Mammary epithelial cell (primary cell): Measurements from ENCODE around the gene CCDC51.

Source experiments
- CTCF ChIP-seq, 2 donors: IDR thresholded peaks in 1 of 2; conservative IDR thresholded peaks in 1 of 2; 2 replicates each; pipeline ENCODE4 v1.5.1; 2011 to 2012; ENCODE audit warnings: inconsistent platforms in 2 of 2, low read length in 2 of 2, mild to moderate bottlenecking in 2 of 2, control low read depth in 1 of 2, low read depth in 1 of 2; ENCODE audit not compliant: insufficient read depth in 1 of 2; ENCODE audit errors: extremely low read depth in 1 of 2
- EZH2 ChIP-seq: IDR thresholded peaks from 2 replicates; pipeline ENCODE4 v1.6.1; 2012; ENCODE audit warnings: low read length, inconsistent platforms, borderline replicate concordance

GRCh38 chr3:48436855-48437254 is 3.1 kb downstream of the CCDC51 start:
- TF ChIP-seq CTCF (conservative IDR thresholded peaks at IDR 0.05 in 1 of 2, IDR thresholded peaks at IDR 0.05 in 1 of 2; ENCODE audit: extremely low read depth in 1 of 2, insufficient read depth in 1 of 2, low read depth in 1 of 2, low read length in 2 of 2) (no peak), EZH2 (no peak)
